A673 (cell line): ENCODE measurements around the gene CAPN13.

Experiments
- CTCF ChIP-seq: fragments of 300-800, 200-600 bp; sonication (generic); conservative IDR thresholded peaks from 2 replicates; pipeline ENCODE4 v1.5.1; 2017; ENCODE audit warnings: low read depth, mild to moderate bottlenecking, antibody characterized with exemption, low read length, moderate library complexity, mixed read lengths
- EZH2 ChIP-seq: fragments of 200-600 bp; sonication (generic); IDR thresholded peaks from 2 replicates; pipeline ENCODE4 v1.6.1; 2017; ENCODE audit warnings: borderline replicate concordance, low read depth, mild to moderate bottlenecking, mixed read lengths, antibody characterized with exemption, low read length; ENCODE audit not compliant: poor library complexity, severe bottlenecking

- TF ChIP-seq EZH2 (no peak), CTCF (no peak)
These were observed 8.7 kb downstream of the CAPN13 start for GRCh38 chr2:30798536-30798991.
